Body of pancreas (tissue), 4 donors: ENCODE results near the gene PLCB1. TPM values are rescaled to one million over a fixed set of nuclear protein-coding genes. Genes with fewer than 3 reads are reported as not detected.

Experiments
- ATAC-seq: fragments of 150-250 bp; one replicate; pipeline ENCODE4 v1.9.1; 2016
- DNase-seq, 4 donors: peaks; one replicate each; pipeline ENCODE4 v3.0.0-alpha.2; 2019
- H3K27ac ChIP-seq, 4 donors: fragments of 200-600 bp; sonication (generic); 1 replicate in 3 of 4; 2 replicates in 1 of 4; pipeline versions ENCODE4 v1.5.1 to v1.6.1; 2016 to 2019; ENCODE audit warnings: mild to moderate bottlenecking in 1 of 4, mixed read lengths in 1 of 4, moderate library complexity in 1 of 4
- H3K27me3 ChIP-seq, 2 donors: fragments of 200-600 bp; sonication (generic); one replicate each; pipeline ENCODE4 v1.6.0; 2016; ENCODE audit warnings: mild to moderate bottlenecking in 1 of 2
- H3K36me3 ChIP-seq, 2 donors: fragments of 200-600 bp; sonication (generic); replicated peaks in 1 of 2; 2 replicates each; pipeline ENCODE4 v1.5.1; 2016; ENCODE audit warnings: low read depth in 2 of 2; ENCODE audit not compliant: insufficient read depth in 1 of 2
- H3K4me1 ChIP-seq: fragments of 200-600 bp; sonication (generic); one replicate; pipeline ENCODE4 v1.6.0; 2016
- H3K4me3 ChIP-seq, 2 donors: fragments of 200-600 bp; sonication (generic); 1 replicate in 1 of 2; 2 replicates in 1 of 2; pipeline ENCODE4 v1.5.1; 2016 to 2019
- H3K9me3 ChIP-seq, 3 donors: fragments of 200-600 bp; sonication (generic); 1 replicate in 2 of 3; 2 replicates in 1 of 3; pipeline ENCODE4 v1.5.1; 2016
- CTCF ChIP-seq, 7 experiments: fragments of 450-650 bp in 4 of 7; fragments of 200-600 bp in 3 of 7; sonication (generic) in 3 of 7; IDR thresholded peaks; one replicate each; pipeline ENCODE4 v1.5.1; 2016 to 2019; ENCODE audit warnings: antibody characterized with exemption in 7 of 7
- POLR2A ChIP-seq, 3 donors: fragments of 450-650 bp; IDR thresholded peaks; one replicate each; pipeline ENCODE4 v1.6.1; 2016; ENCODE audit warnings: antibody characterized with exemption in 3 of 3, mild to moderate bottlenecking in 2 of 3
- WGBS, 2 donors: methylation state at CpG; one replicate each; pipeline ENCODE4 v1.1.5; 2017; 5-methylcytosine and 5-hydroxymethylcytosine counted together
- intact Hi-C: fragments of 100-400 bp; cut with DNase I; formaldehyde crosslinking; loops from one replicate; pipeline ENCODE4 v1.15.1; 2023
- total RNA-seq, 2 donors: library from RNA; depleted of rRNA; stranded (reverse); fragments of >200 nt; gene quantifications; one replicate each; pipeline ENCODE4 v1.1.0, GENCODE V29; 2016

Gene PLCB1
- total RNA-seq, 2 donors from 2014 or later = 32.9 to 46.1 TPM

- H3K9me3 ChIP-seq = no peaks in the 10 kb centered on the region
- no peaks in the 10 kb centered on the region for H3K36me3 ChIP-seq
- DNase-seq (no peak), ATAC-seq (no peak)
- TF ChIP-seq CTCF (IDR thresholded peaks at IDR 0.05) = no peak
- TF ChIP-seq POLR2A (IDR thresholded peaks at IDR 0.05) = no peak
- peak overlapping the region in 1 of 4 donors; percentile 25 for H3K27ac ChIP-seq
- H3K4me3 ChIP-seq = no peak overlapping the region
- 65 to 81% methylated on average over 3 of the region's 3 CpGs for WGBS, 2 donors
- H3K27me3 ChIP-seq = no peaks in the 10 kb centered on the region
- H3K4me1 ChIP-seq = peaks cover 4% of the 10 kb centered on the region
- intact Hi-C loops = no loop called here
These were observed 268.4 kb downstream of the PLCB1 start for GRCh38 chr20:8400486-8400885.

GRCh38 chr20:8401556-8401955 lies 269.5 kb downstream of the PLCB1 start:
- Histone ChIP-seq H3K27ac (no peak overlapping the region), H3K4me1 (peaks cover 4% of the 10 kb centered on the region), H3K9me3 (no peaks in the 10 kb centered on the region), H3K36me3 (no peaks in the 10 kb centered on the region), H3K4me3 (no peak overlapping the region), H3K27me3 (no peaks in the 10 kb centered on the region)
- TF ChIP-seq CTCF (IDR thresholded peaks at IDR 0.05) (no peak), POLR2A (IDR thresholded peaks at IDR 0.05) (no peak)
- intact Hi-C loops = no loop called here
- no peak for ATAC-seq
- no peak for DNase-seq

- no peak for DNase-seq
- Histone ChIP-seq H3K4me3 (no peak overlapping the region), H3K27me3 (no peaks in the 10 kb centered on the region), H3K36me3 (no peaks in the 10 kb centered on the region), H3K9me3 (no peaks in the 10 kb centered on the region), H3K27ac (no peak overlapping the region), H3K4me1 (peaks cover 4% of the 10 kb centered on the region)
- ATAC-seq = no peak
- intact Hi-C loops = no loop called here
- TF ChIP-seq POLR2A (IDR thresholded peaks at IDR 0.05) (no peak), CTCF (IDR thresholded peaks at IDR 0.05) (no peak)
- WGBS, 2 donors = 95 to 100% methylated on average over 1 of the region's 1 CpG
These were observed 270.7 kb downstream of the PLCB1 start for GRCh38 chr20:8402798-8403197.

GRCh38 chr20:8404912-8405635 lies 273.0 kb downstream of the PLCB1 start:
- ATAC-seq = no peak
- no peaks in the 10 kb centered on the region for H3K9me3 ChIP-seq
- intact Hi-C loops = no loop called here

More at GRCh38 chr20:8404912-8405635, 273.0 kb downstream of the PLCB1 start:
- WGBS, 2 donors = 68 to 82% methylated on average over 6 of the region's 6 CpGs
- no peaks in the 10 kb centered on the region for H3K36me3 ChIP-seq
- no peak for DNase-seq
- no peak for TF ChIP-seq CTCF (IDR thresholded peaks at IDR 0.05)
- TF ChIP-seq POLR2A (IDR thresholded peaks at IDR 0.05) = no peak
- H3K4me1 ChIP-seq = peaks cover 1% of the 10 kb centered on the region
- H3K27ac ChIP-seq = no peak overlapping the region
- H3K4me3 ChIP-seq = no peak overlapping the region
- no peaks in the 10 kb centered on the region for H3K27me3 ChIP-seq
